Fibroblast of lung (primary cell): ENCODE measurements around the gene CLDN7. TPM values are rescaled to one million over a fixed set of nuclear protein-coding genes. Genes with fewer than 3 reads are reported as not detected.

ENCODE experiments used
- DNase-seq, 2 donors: peaks; one replicate each; pipeline versions ENCODE4 v3.0.0 to v3.0.0-alpha.2; 2010; ENCODE audit warnings: low read depth in 2 of 2
- H2AFZ ChIP-seq: 2 replicates; pipeline ENCODE4 v1.5.1; 2012; ENCODE audit warnings: low read length, control low read depth, inconsistent platforms
- H3K27ac ChIP-seq: 2 replicates; pipeline ENCODE4 v1.5.1; 2011; ENCODE audit warnings: low read length, control low read depth; ENCODE audit not compliant: insufficient read depth
- H3K27me3 ChIP-seq: 2 replicates; pipeline ENCODE4 v1.5.1; 2011; ENCODE audit warnings: mild to moderate bottlenecking, low read length; ENCODE audit not compliant: control insufficient read depth, insufficient read depth
- H3K36me3 ChIP-seq: 2 replicates; pipeline ENCODE4 v1.5.1; 2011; ENCODE audit warnings: low read length; ENCODE audit not compliant: control insufficient read depth, insufficient read depth
- H3K4me1 ChIP-seq: 2 replicates; pipeline ENCODE4 v1.5.1; 2011; ENCODE audit warnings: low read length; ENCODE audit not compliant: control insufficient read depth, insufficient read depth; ENCODE audit errors: extremely low read depth
- H3K4me2 ChIP-seq: 2 replicates; pipeline ENCODE4 v1.5.1; 2011; ENCODE audit warnings: low read length, control low read depth; ENCODE audit not compliant: insufficient read depth; ENCODE audit errors: extremely low read depth
- H3K4me3 ChIP-seq, 4 experiments: fragments of 200-600 bp in 1 of 4; sonication (generic) in 1 of 4; replicated peaks in 1 of 4; 2 replicates each; pipeline ENCODE4 v1.5.1; 2011 to 2016; ENCODE audit warnings: low read length in 4 of 4, low read depth in 3 of 4, mild to moderate bottlenecking in 3 of 4, control low read depth in 2 of 4, inconsistent platforms in 1 of 4, mixed read lengths in 1 of 4; ENCODE audit not compliant: insufficient read depth in 1 of 4; ENCODE audit errors: control extremely low read depth in 1 of 4
- H3K79me2 ChIP-seq: 2 replicates; pipeline ENCODE4 v1.5.1; 2012; ENCODE audit warnings: mild to moderate bottlenecking, low read length, inconsistent platforms; ENCODE audit not compliant: control insufficient read depth, insufficient read depth
- H3K9ac ChIP-seq: 2 replicates; pipeline ENCODE4 v1.5.1; 2011; ENCODE audit warnings: mild to moderate bottlenecking, low read length, control low read depth; ENCODE audit not compliant: insufficient read depth
- H3K9me3 ChIP-seq: 2 replicates; pipeline ENCODE4 v1.5.1; 2012; ENCODE audit warnings: low read depth, low read length; ENCODE audit not compliant: control insufficient read depth, insufficient read depth
- H4K20me1 ChIP-seq: 2 replicates; pipeline ENCODE4 v1.5.1; 2011; ENCODE audit warnings: low read length; ENCODE audit not compliant: control insufficient read depth, insufficient read depth; ENCODE audit errors: extremely low read depth
- EZH2 ChIP-seq: IDR thresholded peaks from 2 replicates; pipeline ENCODE4 v1.5.1; 2012; ENCODE audit warnings: low read length, control low read depth, mild to moderate bottlenecking; ENCODE audit errors: missing control alignments
- polyA plus RNA-seq, 2 donors: library from polyadenylated mRNA; depleted of rRNA in 1 of 2; stranded (reverse) in 1 of 2; unstranded in 1 of 2; fragments of >200 nt; gene quantifications; 2 replicates each; pipeline ENCODE4 v1.2.1, GENCODE V29; 2011 to 2012; ENCODE audit warnings: missing spikeins in 1 of 2
- total RNA-seq: library from RNA; depleted of rRNA; stranded (reverse); fragments of >200 nt; gene quantifications from 2 replicates; pipeline ENCODE4 v1.2.1, GENCODE V29; 2014
- TF ChIP-seq, protein P1 (sequence below), 2 donors: IDR thresholded peaks in 1 of 2; conservative IDR thresholded peaks in 1 of 2; 1 replicate in 1 of 2; 2 replicates in 1 of 2; pipeline ENCODE4 v1.5.1; 2011 to 2012; ENCODE audit warnings: low read length in 2 of 2, control low read depth in 1 of 2, inconsistent platforms in 1 of 2, low read depth in 1 of 2, mild to moderate bottlenecking in 1 of 2

CLDN7 gene
- total and polyA plus RNA-seq, 2 donors (not counting 1 experiment from before 2014, with no cell fraction given), result 1.0 to 17.2 TPM

DNA sequence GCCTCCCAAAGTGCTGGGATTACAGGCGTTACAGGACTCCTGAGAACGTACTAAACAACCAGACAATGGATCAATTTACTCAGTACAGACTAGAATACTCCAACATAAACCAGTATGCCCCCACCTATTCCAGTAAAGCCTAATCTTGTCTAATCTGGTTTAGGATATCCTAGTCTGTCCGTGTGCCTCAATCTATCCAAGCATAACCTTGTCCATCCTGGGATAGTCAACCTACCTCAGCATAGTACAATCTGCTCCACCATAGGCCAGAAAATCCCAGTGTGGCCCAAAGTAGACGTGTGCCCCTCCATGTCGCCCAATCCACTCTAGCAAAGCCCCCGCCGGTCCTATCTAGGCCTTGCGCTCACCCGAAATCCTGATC, 28.6 kb downstream of the CLDN7 start:
- DNase-seq, result no peak
- H3K9ac ChIP-seq, result peak overlapping the region; percentile 81
- H3K36me3 ChIP-seq, result peaks cover 32% of the 10 kb centered on the region
- H3K9me3 ChIP-seq, result no peaks in the 10 kb centered on the region
- H3K79me2 ChIP-seq, result peaks cover 84% of the 10 kb centered on the region
- H3K4me1 ChIP-seq, result peaks cover 16% of the 10 kb centered on the region
- peak overlapping the region; percentile 11 for H2AFZ ChIP-seq
- H4K20me1 ChIP-seq, result no peaks in the 10 kb centered on the region
- H3K4me3 ChIP-seq, result peak overlapping the region; percentile 64 to 99 (median 97)
- H3K27ac ChIP-seq, result peak overlapping the region; percentile 85
- H3K4me2 ChIP-seq, result peak overlapping the region; percentile 96
- TF ChIP-seq, protein P1, sequence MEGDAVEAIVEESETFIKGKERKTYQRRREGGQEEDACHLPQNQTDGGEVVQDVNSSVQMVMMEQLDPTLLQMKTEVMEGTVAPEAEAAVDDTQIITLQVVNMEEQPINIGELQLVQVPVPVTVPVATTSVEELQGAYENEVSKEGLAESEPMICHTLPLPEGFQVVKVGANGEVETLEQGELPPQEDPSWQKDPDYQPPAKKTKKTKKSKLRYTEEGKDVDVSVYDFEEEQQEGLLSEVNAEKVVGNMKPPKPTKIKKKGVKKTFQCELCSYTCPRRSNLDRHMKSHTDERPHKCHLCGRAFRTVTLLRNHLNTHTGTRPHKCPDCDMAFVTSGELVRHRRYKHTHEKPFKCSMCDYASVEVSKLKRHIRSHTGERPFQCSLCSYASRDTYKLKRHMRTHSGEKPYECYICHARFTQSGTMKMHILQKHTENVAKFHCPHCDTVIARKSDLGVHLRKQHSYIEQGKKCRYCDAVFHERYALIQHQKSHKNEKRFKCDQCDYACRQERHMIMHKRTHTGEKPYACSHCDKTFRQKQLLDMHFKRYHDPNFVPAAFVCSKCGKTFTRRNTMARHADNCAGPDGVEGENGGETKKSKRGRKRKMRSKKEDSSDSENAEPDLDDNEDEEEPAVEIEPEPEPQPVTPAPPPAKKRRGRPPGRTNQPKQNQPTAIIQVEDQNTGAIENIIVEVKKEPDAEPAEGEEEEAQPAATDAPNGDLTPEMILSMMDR (conservative IDR thresholded peaks at IDR 0.05 in 1 of 2, IDR thresholded peaks at IDR 0.05 in 1 of 2; ENCODE audit: low read depth in 1 of 2, low read length in 2 of 2), result no peak
- no peak for TF ChIP-seq EZH2
- no peaks in the 10 kb centered on the region for H3K27me3 ChIP-seq

- no peaks in the 10 kb centered on the region for H4K20me1 ChIP-seq
- TF ChIP-seq, protein P1 (conservative IDR thresholded peaks at IDR 0.05 in 1 of 2, IDR thresholded peaks at IDR 0.05 in 1 of 2; ENCODE audit: low read depth in 1 of 2, low read length in 2 of 2), result no peak
- peaks cover 16% of the 10 kb centered on the region for H3K4me1 ChIP-seq
- H3K9ac ChIP-seq, result no peak overlapping the region
- H2AFZ ChIP-seq, result no peak overlapping the region
- H3K9me3 ChIP-seq, result no peaks in the 10 kb centered on the region
- H3K4me3 ChIP-seq, result peak overlapping the region; percentile 1 to 98 (median 46)
- H3K36me3 ChIP-seq, result peaks cover 43% of the 10 kb centered on the region
- H3K27me3 ChIP-seq, result no peaks in the 10 kb centered on the region
- no peak overlapping the region for H3K27ac ChIP-seq
- no peak for DNase-seq
- peaks cover 76% of the 10 kb centered on the region for H3K79me2 ChIP-seq
- peak overlapping the region; percentile 70 for H3K4me2 ChIP-seq
Observed at GRCh38 chr17:7232114-7232513, 30.2 kb downstream of the CLDN7 start.

- Histone ChIP-seq H3K27ac (no peak overlapping the region), H3K4me2 (no peak overlapping the region), H3K9me3 (no peaks in the 10 kb centered on the region), H4K20me1 (no peaks in the 10 kb centered on the region), H3K9ac (no peak overlapping the region), H3K4me3 (no peak overlapping the region), H2AFZ (no peak overlapping the region), H3K79me2 (peaks cover 52% of the 10 kb centered on the region), H3K36me3 (peaks cover 31% of the 10 kb centered on the region), H3K27me3 (no peaks in the 10 kb centered on the region), H3K4me1 (peaks cover 5% of the 10 kb centered on the region)
- DNase-seq, result no peak
- no peak for TF ChIP-seq EZH2
- TF ChIP-seq, protein P1 (conservative IDR thresholded peaks at IDR 0.05 in 1 of 2, IDR thresholded peaks at IDR 0.05 in 1 of 2; ENCODE audit: low read depth in 1 of 2, low read length in 2 of 2), result no peak
Observed at GRCh38 chr17:7229504-7229903, 32.8 kb downstream of the CLDN7 start.
